Glutamatergic neuron (in vitro differentiated cells): ENCODE data around the gene SIN3B. TPM values are rescaled to one million over a fixed set of nuclear protein-coding genes. Genes with fewer than 3 reads are reported as not detected.
A peak's percentile ranks its signal among the peaks of the same experiment; 100 is the strongest.

Experiments
- DNase-seq: peaks from one replicate; pipeline ENCODE4 v3.0.0; 2022
- H3K27ac Mint-ChIP-seq: one replicate; pipeline ENCODE4 v1.8.0; 2020; ENCODE audit warnings: mild to moderate bottlenecking, mixed read lengths, inconsistent platforms; ENCODE audit not compliant: unreplicated experiment
- H3K27me3 Mint-ChIP-seq: one replicate; pipeline ENCODE4 v1.8.0; 2020; ENCODE audit warnings: mild to moderate bottlenecking, moderate library complexity, mixed read lengths, inconsistent platforms; ENCODE audit not compliant: unreplicated experiment
- H3K36me3 Mint-ChIP-seq: one replicate; pipeline ENCODE4 v1.8.0; 2020; ENCODE audit warnings: mild to moderate bottlenecking, mixed read lengths, inconsistent platforms; ENCODE audit not compliant: unreplicated experiment
- H3K4me1 Mint-ChIP-seq: one replicate; pipeline ENCODE4 v1.8.0; 2020; ENCODE audit warnings: mild to moderate bottlenecking, low read depth, mixed read lengths, inconsistent platforms; ENCODE audit not compliant: unreplicated experiment
- H3K4me3 Mint-ChIP-seq: one replicate; pipeline ENCODE4 v1.8.0; 2020; ENCODE audit warnings: mild to moderate bottlenecking, mixed read lengths, inconsistent platforms; ENCODE audit not compliant: unreplicated experiment
- H3K9me3 Mint-ChIP-seq: one replicate; pipeline ENCODE4 v1.8.0; 2020; ENCODE audit warnings: mild to moderate bottlenecking, moderate library complexity, mixed read lengths, inconsistent platforms; ENCODE audit not compliant: unreplicated experiment
- CTCF ChIP-seq: fragments of 200-600 bp; sonication (generic); IDR thresholded peaks from one replicate; pipeline ENCODE4 v1.5.0; 2021; ENCODE audit not compliant: partially characterized antibody, unreplicated experiment
- total RNA-seq: library from RNA; stranded (reverse); fragmentation: NEBNext Ultra II Directional; extraction: Animal tissue kit (Norgen Biotek cat#: 25700); gene quantifications from one replicate; pipeline ENCODE4 v1.2.1, GENCODE V29; 2021; ENCODE audit not compliant: unreplicated experiment

The SIN3B gene
- total RNA-seq, 1 donor from 2014 or later = 97.9 TPM

GRCh38 chr19:16899566-16900075 lies 70.4 kb downstream of the SIN3B start:
- Mint-ChIP-seq H3K4me3 (no peak overlapping the region), H3K36me3 (no peaks in the 10 kb centered on the region), H3K27ac (no peak overlapping the region), H3K27me3 (peaks cover 8% of the 10 kb centered on the region), H3K4me1 (peaks cover 5% of the 10 kb centered on the region), H3K9me3 (peaks cover 12% of the 10 kb centered on the region)
- TF ChIP-seq CTCF = peak; percentile 20
- peak; percentile 54 for DNase-seq

- Mint-ChIP-seq H3K9me3 (peaks cover 7% of the 10 kb centered on the region), H3K36me3 (no peaks in the 10 kb centered on the region), H3K4me1 (no peaks in the 10 kb centered on the region), H3K27me3 (peaks cover 5% of the 10 kb centered on the region), H3K27ac (no peak overlapping the region), H3K4me3 (no peak overlapping the region)
- no peak for DNase-seq
- no peak for TF ChIP-seq CTCF
Measured at GRCh38 chr19:16901491-16902175, 72.4 kb downstream of the SIN3B start.

- DNase-seq = no peak
- H3K27ac Mint-ChIP-seq = no peak overlapping the region
- peaks cover 7% of the 10 kb centered on the region for H3K9me3 Mint-ChIP-seq
- H3K4me3 Mint-ChIP-seq = no peak overlapping the region
- TF ChIP-seq CTCF = no peak
- no peaks in the 10 kb centered on the region for H3K4me1 Mint-ChIP-seq
- H3K27me3 Mint-ChIP-seq = peaks cover 5% of the 10 kb centered on the region
- no peaks in the 10 kb centered on the region for H3K36me3 Mint-ChIP-seq
Measured at GRCh38 chr19:16902545-16902944, 73.3 kb downstream of the SIN3B start.

DNA sequence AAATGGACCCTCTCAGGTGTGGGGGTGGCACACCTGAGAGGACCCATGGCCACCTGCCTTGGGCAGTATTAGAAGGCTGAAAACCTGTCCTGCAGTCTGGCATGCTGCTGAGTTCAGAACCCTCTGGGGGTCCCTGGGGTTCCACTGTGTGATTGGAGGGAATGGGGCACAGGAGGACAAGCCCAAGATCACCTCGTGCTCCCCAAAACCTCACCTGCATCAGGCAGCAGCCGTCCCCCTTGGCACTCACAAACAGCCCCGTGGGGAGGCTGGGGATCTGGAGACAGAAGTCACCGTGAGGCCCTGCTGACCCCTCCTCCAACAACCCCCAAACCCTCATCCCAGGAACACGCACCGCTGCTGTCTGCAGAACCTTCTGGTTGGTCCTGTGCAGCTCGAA lies 74.1 kb downstream of the SIN3B start:
- peaks cover 5% of the 10 kb centered on the region for H3K27me3 Mint-ChIP-seq
- peaks cover 2% of the 10 kb centered on the region for H3K9me3 Mint-ChIP-seq
- no peak overlapping the region for H3K4me3 Mint-ChIP-seq
- H3K4me1 Mint-ChIP-seq = no peaks in the 10 kb centered on the region
- TF ChIP-seq CTCF = no peak
- DNase-seq = no peak
- H3K27ac Mint-ChIP-seq = no peak overlapping the region
- H3K36me3 Mint-ChIP-seq = no peaks in the 10 kb centered on the region

- peaks cover 5% of the 10 kb centered on the region for H3K27me3 Mint-ChIP-seq
- no peak for DNase-seq
- no peaks in the 10 kb centered on the region for H3K9me3 Mint-ChIP-seq
- no peaks in the 10 kb centered on the region for H3K36me3 Mint-ChIP-seq
- H3K4me1 Mint-ChIP-seq = no peaks in the 10 kb centered on the region
- no peak for TF ChIP-seq CTCF
- H3K4me3 Mint-ChIP-seq = no peak overlapping the region
- no peak overlapping the region for H3K27ac Mint-ChIP-seq
Measured at GRCh38 chr19:16904599-16904998, 75.4 kb downstream of the SIN3B start.
